Loucy (cell line): ENCODE results near the gene ERRFI1.

Source experiments
- H2AFZ ChIP-seq: fragments of 200-600 bp; sonication (generic); 2 replicates; pipeline ENCODE4 v1.6.0; 2016; ENCODE audit warnings: antibody characterized with exemption, mild to moderate bottlenecking, low read length, moderate library complexity
- H3F3A ChIP-seq: fragments of 200-600 bp; 2 replicates; pipeline ENCODE4 v1.6.0; 2016; ENCODE audit warnings: antibody characterized with exemption, low read depth, mild to moderate bottlenecking
- H3K27me3 ChIP-seq: fragments of 200-600 bp; sonication (generic); 2 replicates; pipeline ENCODE4 v1.6.1; 2014; ENCODE audit warnings: low read length, mild to moderate bottlenecking; ENCODE audit not compliant: insufficient read depth, poor library complexity, severe bottlenecking
- H3K36me3 ChIP-seq: fragments of 200-600 bp; sonication (generic); 2 replicates; pipeline ENCODE4 v1.6.1; 2016; ENCODE audit warnings: low read length; ENCODE audit not compliant: insufficient read depth
- H3K4me1 ChIP-seq: fragments of 200-600 bp; sonication (generic); 2 replicates; pipeline ENCODE4 v1.5.1; 2014; ENCODE audit warnings: low read length, mild to moderate bottlenecking; ENCODE audit not compliant: insufficient read depth, poor library complexity, severe bottlenecking
- H3K4me2 ChIP-seq: fragments of 200-600 bp; sonication (generic); 2 replicates; pipeline ENCODE4 v1.6.0; 2014; ENCODE audit warnings: antibody characterized with exemption, low read length, low read depth, mild to moderate bottlenecking; ENCODE audit not compliant: poor library complexity, severe bottlenecking
- H3K4me3 ChIP-seq: fragments of 200-600 bp; sonication (generic); 2 replicates; pipeline ENCODE4 v1.5.1; 2014; ENCODE audit warnings: low read length, mild to moderate bottlenecking, mixed read lengths; ENCODE audit not compliant: poor library complexity, severe bottlenecking
- H3K79me2 ChIP-seq: fragments of 200-600 bp; sonication (generic); 2 replicates; pipeline ENCODE4 v1.6.1; 2014; ENCODE audit warnings: low read length; ENCODE audit not compliant: insufficient read depth
- H3K9ac ChIP-seq: fragments of 200-600 bp; sonication (generic); 2 replicates; pipeline ENCODE4 v1.6.0; 2014; ENCODE audit warnings: mild to moderate bottlenecking, low read depth, low read length, moderate library complexity; ENCODE audit not compliant: poor library complexity, severe bottlenecking
- H3K9me2 ChIP-seq: fragments of 200-600 bp; sonication (generic); replicated peaks from 2 replicates; pipeline ENCODE4 v1.6.1; 2016; ENCODE audit warnings: low read depth, low read length, mixed read lengths
- H3K9me3 ChIP-seq: fragments of 200-600 bp; sonication (generic); 2 replicates; pipeline ENCODE4 v1.6.1; 2014; ENCODE audit warnings: mild to moderate bottlenecking, antibody characterized with exemption, low read length, low read depth; ENCODE audit not compliant: insufficient read depth
- H4K20me1 ChIP-seq: fragments of 200-600 bp; sonication (generic); 2 replicates; pipeline ENCODE4 v1.6.0; 2014; ENCODE audit warnings: antibody characterized with exemption, low read length, mild to moderate bottlenecking; ENCODE audit not compliant: insufficient read depth, poor library complexity, severe bottlenecking
- EZH2phosphoT487 ChIP-seq: fragments of 200-600 bp; IDR thresholded peaks from 2 replicates; pipeline ENCODE4 v1.6.1; 2018; ENCODE audit warnings: antibody characterized with exemption, mild to moderate bottlenecking, moderate library complexity, borderline replicate concordance
- TF ChIP-seq, protein P1 (sequence below): fragments of 200-600 bp; sonication (generic); conservative IDR thresholded peaks from 2 replicates; pipeline ENCODE4 v1.5.1; 2014; ENCODE audit warnings: mild to moderate bottlenecking, antibody characterized with exemption, low read length

The ERRFI1 gene

DNA sequence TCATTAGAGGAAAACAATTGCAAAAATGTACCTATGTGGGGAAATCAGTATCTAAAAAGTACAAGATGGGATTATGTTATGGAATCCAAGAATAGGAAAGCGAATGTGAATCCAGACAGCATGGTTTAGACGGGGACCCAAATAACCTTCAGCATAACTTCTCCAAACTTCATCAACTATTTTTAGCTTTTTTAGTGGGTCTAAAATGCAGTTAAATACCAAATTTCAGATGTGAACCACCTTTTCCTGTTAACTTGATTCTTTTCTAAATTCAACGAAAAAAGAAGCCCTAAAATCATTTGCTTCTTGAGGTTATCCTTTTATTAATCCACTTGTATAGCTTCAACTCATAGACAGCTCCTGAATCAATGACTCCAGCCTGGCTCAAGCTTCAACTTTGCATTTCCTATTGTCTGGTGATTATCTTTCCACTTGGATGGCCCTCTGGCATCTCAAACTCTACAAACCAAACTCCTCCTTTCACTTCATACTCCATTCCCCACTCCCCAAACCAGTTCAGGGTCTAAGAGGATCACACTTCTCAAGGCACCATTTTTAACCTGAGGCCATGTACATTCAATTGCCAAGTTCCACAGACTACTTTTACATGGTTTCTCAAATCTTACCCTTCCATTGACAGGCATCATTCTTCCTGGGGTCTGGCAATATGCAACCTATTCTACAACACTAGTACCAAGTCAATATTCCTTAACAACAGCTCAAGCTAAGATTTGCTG is 7.4 kb downstream of the ERRFI1 start:
- H3K27me3 ChIP-seq: no peaks in the 10 kb centered on the region
- no peak overlapping the region for H3K4me2 ChIP-seq
- TF ChIP-seq, protein P1, sequence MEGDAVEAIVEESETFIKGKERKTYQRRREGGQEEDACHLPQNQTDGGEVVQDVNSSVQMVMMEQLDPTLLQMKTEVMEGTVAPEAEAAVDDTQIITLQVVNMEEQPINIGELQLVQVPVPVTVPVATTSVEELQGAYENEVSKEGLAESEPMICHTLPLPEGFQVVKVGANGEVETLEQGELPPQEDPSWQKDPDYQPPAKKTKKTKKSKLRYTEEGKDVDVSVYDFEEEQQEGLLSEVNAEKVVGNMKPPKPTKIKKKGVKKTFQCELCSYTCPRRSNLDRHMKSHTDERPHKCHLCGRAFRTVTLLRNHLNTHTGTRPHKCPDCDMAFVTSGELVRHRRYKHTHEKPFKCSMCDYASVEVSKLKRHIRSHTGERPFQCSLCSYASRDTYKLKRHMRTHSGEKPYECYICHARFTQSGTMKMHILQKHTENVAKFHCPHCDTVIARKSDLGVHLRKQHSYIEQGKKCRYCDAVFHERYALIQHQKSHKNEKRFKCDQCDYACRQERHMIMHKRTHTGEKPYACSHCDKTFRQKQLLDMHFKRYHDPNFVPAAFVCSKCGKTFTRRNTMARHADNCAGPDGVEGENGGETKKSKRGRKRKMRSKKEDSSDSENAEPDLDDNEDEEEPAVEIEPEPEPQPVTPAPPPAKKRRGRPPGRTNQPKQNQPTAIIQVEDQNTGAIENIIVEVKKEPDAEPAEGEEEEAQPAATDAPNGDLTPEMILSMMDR: no peak
- no peak for TF ChIP-seq EZH2phosphoT487
- no peaks in the 10 kb centered on the region for H3K9me3 ChIP-seq
- no peaks in the 10 kb centered on the region for H3K9me2 ChIP-seq
- H4K20me1 ChIP-seq: no peaks in the 10 kb centered on the region
- H2AFZ ChIP-seq: no peak overlapping the region
- H3K4me1 ChIP-seq: peaks cover 3% of the 10 kb centered on the region
- H3K36me3 ChIP-seq: no peaks in the 10 kb centered on the region
- H3K4me3 ChIP-seq: no peak overlapping the region
- no peak overlapping the region for H3K9ac ChIP-seq
- no peaks in the 10 kb centered on the region for H3F3A ChIP-seq
- H3K79me2 ChIP-seq: no peaks in the 10 kb centered on the region

DNA sequence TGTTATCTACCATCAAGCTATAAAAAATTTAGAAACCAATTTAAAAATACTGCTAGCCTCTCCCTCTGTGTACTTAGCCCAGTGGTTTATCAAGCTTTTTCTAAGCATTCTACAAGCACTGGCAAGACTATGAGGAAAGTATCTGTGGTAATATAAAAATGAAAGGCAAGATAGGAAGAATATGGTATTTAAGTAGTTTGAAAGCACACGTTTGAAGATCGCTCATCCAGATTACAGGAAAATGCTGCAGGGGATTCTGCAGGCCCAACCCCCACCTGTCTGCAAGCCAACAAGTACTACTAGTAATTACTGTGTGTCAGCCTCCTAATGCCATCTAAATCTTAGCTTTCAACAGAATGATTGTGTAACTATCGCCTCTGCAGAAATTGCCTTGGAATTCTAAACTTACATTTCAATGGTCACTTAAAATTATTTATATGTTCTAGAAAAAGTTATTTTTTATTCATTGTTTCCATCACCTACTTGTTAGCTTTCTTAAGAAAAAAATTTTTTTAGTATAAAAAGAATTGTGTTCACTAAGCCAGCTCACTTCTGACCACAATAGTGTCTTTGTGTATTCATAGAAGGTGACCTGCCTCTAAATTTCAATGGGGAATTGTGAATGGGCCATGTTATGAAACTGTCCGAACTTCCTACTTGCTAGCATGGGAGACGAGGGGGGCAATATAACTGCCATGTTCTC is 8.5 kb downstream of the ERRFI1 start:
- Histone ChIP-seq H3K36me3 (no peaks in the 10 kb centered on the region), H3K4me3 (no peak overlapping the region), H3K9me2 (no peaks in the 10 kb centered on the region), H4K20me1 (no peaks in the 10 kb centered on the region), H3K27me3 (no peaks in the 10 kb centered on the region), H3K4me2 (no peak overlapping the region), H2AFZ (no peak overlapping the region), H3F3A (no peaks in the 10 kb centered on the region), H3K4me1 (peaks cover 3% of the 10 kb centered on the region), H3K79me2 (no peaks in the 10 kb centered on the region), H3K9me3 (no peaks in the 10 kb centered on the region), H3K9ac (no peak overlapping the region)
- TF ChIP-seq, protein P1: no peak
- no peak for TF ChIP-seq EZH2phosphoT487

DNA sequence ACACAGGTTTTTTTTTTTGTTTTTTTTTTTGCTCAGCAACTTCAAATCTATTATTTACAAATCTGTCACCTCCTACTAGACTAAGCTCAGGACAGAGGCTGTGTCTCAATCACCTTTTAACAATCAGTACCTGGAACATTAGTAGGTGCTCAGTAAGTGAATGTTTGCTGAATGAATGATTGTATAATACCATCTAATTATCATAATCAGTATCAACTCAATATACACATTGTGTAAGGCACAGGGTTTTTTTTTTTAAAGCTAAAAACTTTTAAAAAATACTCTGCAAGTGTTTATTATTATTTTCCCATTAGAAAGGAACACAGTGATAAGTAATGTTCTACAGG is 9.2 kb downstream of the ERRFI1 start:
- Histone ChIP-seq H3K36me3 (no peaks in the 10 kb centered on the region), H3F3A (no peaks in the 10 kb centered on the region), H3K4me3 (no peak overlapping the region), H3K27me3 (no peaks in the 10 kb centered on the region), H2AFZ (no peak overlapping the region), H3K9me3 (no peaks in the 10 kb centered on the region), H3K9ac (no peak overlapping the region), H3K79me2 (no peaks in the 10 kb centered on the region), H3K4me2 (no peak overlapping the region), H4K20me1 (no peaks in the 10 kb centered on the region), H3K9me2 (no peaks in the 10 kb centered on the region), H3K4me1 (peaks cover 3% of the 10 kb centered on the region)
- TF ChIP-seq, protein P1: no peak
- TF ChIP-seq EZH2phosphoT487: no peak
